Measurements from ENCODE around the gene ASXL2. TPM values are rescaled to one million over a fixed set of nuclear protein-coding genes. Genes with fewer than 3 reads are reported as not detected.
"Not testable (repeated sequence)": the region's sequence is repeated elsewhere in the genome, so short reads cannot be mapped to it uniquely, and the experiment has no call there.

Gene ASXL2
- total and polyA plus RNA-seq, 5 experiments from 2014 or later, result 7.6 to 62.2 (median 11.2) TPM

GRCh38 chr2:25710750-25711149 lies 167.5 kb downstream of the ASXL2 start:
- peaks cover 0 to 3% (median 0%) of the 10 kb centered on the region in 9 donors for H3K9me3 Mint-ChIP-seq
- H3K27me3 Mint-ChIP-seq, result peaks cover 5 to 44% (median 20%) of the 10 kb centered on the region in 5 donors
- H3K4me1 Mint-ChIP-seq, result peaks cover 6 to 18% (median 11%) of the 10 kb centered on the region in 4 donors
- H3K4me3 Mint-ChIP-seq, result no peak overlapping the region
- ATAC-seq (no peak), DNase-seq (no peak)
- peaks cover 2 to 4% (median 4%) of the 10 kb centered on the region in 3 donors for H3K36me3 Mint-ChIP-seq
- H3K27ac Mint-ChIP-seq, result no peak overlapping the region
- POLR2A ChIA-PET, result no interaction called here

- POLR2A ChIA-PET, result no interaction called here
- ATAC-seq (no peak), DNase-seq (no peak)
- Mint-ChIP-seq H3K27ac (no peak overlapping the region), H3K27me3 (peaks cover 5 to 44% (median 20%) of the 10 kb centered on the region in 5 donors), H3K4me1 (peaks cover 6 to 18% (median 11%) of the 10 kb centered on the region in 4 donors), H3K9me3 (peaks cover 0 to 3% (median 0%) of the 10 kb centered on the region in 9 donors), H3K36me3 (peaks cover 2 to 4% (median 4%) of the 10 kb centered on the region in 3 donors), H3K4me3 (no peak overlapping the region)
Measured at GRCh38 chr2:25709349-25709748, 168.9 kb downstream of the ASXL2 start.

GRCh38 chr2:25707927-25708590 lies 170.2 kb downstream of the ASXL2 start:
- peaks cover 6 to 18% (median 11%) of the 10 kb centered on the region in 4 donors for H3K4me1 Mint-ChIP-seq

GRCh38 chr2:25705575-25705974 lies 172.7 kb downstream of the ASXL2 start:
- ATAC-seq, H3K4me3 Mint-ChIP-seq, POLR2A ChIA-PET, DNase-seq, H3K9me3 Mint-ChIP-seq, H3K27ac Mint-ChIP-seq, H3K36me3 Mint-ChIP-seq, H3K4me1 Mint-ChIP-seq: not testable (repeated sequence)
- H3K27me3 Mint-ChIP-seq, result peaks cover 4 to 24% (median 13%) of the 10 kb centered on the region in 5 donors

More at GRCh38 chr2:25707927-25708590, 170.2 kb downstream of the ASXL2 start:
- Mint-ChIP-seq H3K27ac (peak overlapping the region in 1 of 10 donors; percentile 57), H3K4me3 (no peak overlapping the region), H3K27me3 (peaks cover 5 to 43% (median 20%) of the 10 kb centered on the region in 5 donors), H3K9me3 (peaks cover 0 to 1% (median 0%) of the 10 kb centered on the region in 9 donors), H3K36me3 (peaks cover 2 to 4% (median 4%) of the 10 kb centered on the region in 3 donors)
- ATAC-seq (no peak), DNase-seq (no peak)
- POLR2A ChIA-PET, result no interaction called here

GRCh38 chr2:25701801-25702200 lies 176.5 kb downstream of the ASXL2 start:
- Mint-ChIP-seq H3K36me3 (no peaks in the 10 kb centered on the region), H3K4me3 (no peak overlapping the region), H3K27ac (peak overlapping the region in 2 of 10 donors; percentile 34 to 61), H3K27me3 (peaks cover 0 to 2% (median 0%) of the 10 kb centered on the region in 5 donors), H3K4me1 (peaks cover 0 to 6% (median 3%) of the 10 kb centered on the region in 4 donors), H3K9me3 (peaks cover 0 to 1% (median 0%) of the 10 kb centered on the region in 9 donors)
- DNase-seq (no peak), ATAC-seq (no peak)
- POLR2A ChIA-PET, result no interaction called here

DNA sequence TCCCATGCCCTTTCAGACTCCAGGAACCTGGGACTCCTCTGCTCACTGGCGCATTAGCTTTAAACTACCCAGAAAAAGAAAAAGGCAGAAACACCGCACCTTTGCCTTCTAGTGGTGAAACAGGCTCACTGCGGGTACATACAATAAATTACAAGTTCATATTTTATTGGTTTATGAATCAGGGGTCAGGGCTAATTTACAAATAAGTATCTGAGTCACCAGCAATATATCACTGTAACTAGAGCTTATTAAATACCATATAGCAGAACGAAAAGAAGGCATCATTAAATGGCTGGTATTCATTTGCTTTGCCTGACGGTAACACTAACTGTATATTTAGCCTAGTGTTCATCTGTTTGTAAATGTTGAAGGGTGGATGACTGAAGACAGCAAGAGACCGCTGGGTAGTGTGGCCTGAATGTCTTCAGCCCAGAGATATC lies 178.0 kb downstream of the ASXL2 start:
- peaks cover 0 to 6% (median 3%) of the 10 kb centered on the region in 4 donors for H3K4me1 Mint-ChIP-seq
- DNase-seq (peak in 6 of 10 donors; percentile 16 to 46 (median 29)), ATAC-seq (peak; percentile 37 to 53)
- POLR2A ChIA-PET, result interaction anchor here (1.9 kb wide), 1 partner anchor 93 kb away, joined by 5 read pairs; no protein-coding TSS in a partner anchor
- peaks cover 0 to 2% (median 0%) of the 10 kb centered on the region in 5 donors for H3K27me3 Mint-ChIP-seq
- H3K27ac Mint-ChIP-seq, result no peak overlapping the region
- H3K36me3 Mint-ChIP-seq, result no peaks in the 10 kb centered on the region
- peaks cover 0 to 1% (median 0%) of the 10 kb centered on the region in 9 donors for H3K9me3 Mint-ChIP-seq
- H3K4me3 Mint-ChIP-seq, result no peak overlapping the region

DNA sequence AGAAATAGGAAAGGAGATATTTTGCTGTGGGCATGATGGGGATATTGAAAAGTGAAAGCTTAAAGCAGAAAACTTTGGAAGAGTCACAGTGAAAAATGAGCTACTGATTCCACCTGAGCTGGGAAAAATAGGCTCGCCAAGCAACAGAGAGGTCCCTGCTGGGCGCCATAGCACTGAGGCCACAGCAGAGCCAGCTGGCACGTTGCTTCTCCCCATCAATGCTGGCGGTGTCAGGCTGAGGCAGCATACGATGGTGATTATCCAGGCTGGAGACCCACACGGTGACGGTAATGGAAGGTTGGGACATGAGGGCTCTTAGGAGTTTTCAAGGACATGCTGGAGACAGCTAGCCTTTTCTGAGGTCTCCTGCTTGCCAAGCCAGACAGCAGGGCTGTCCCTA lies 179.1 kb downstream of the ASXL2 start:
- no peak overlapping the region for H3K27ac Mint-ChIP-seq
- DNase-seq (no peak), ATAC-seq (no peak)
- POLR2A ChIA-PET, result no interaction called here
- H3K4me1 Mint-ChIP-seq, result peaks cover 0 to 6% (median 3%) of the 10 kb centered on the region in 4 donors
- peaks cover 0 to 2% (median 0%) of the 10 kb centered on the region in 5 donors for H3K27me3 Mint-ChIP-seq
- H3K36me3 Mint-ChIP-seq, result no peaks in the 10 kb centered on the region
- no peaks in the 10 kb centered on the region for H3K9me3 Mint-ChIP-seq
- H3K4me3 Mint-ChIP-seq, result no peak overlapping the region

- DNase-seq, result no peak
- Mint-ChIP-seq H3K27me3 (peaks cover 0 to 2% (median 0%) of the 10 kb centered on the region in 5 donors), H3K9me3 (no peaks in the 10 kb centered on the region), H3K4me1 (peaks cover 0 to 6% (median 3%) of the 10 kb centered on the region in 4 donors), H3K36me3 (no peaks in the 10 kb centered on the region), H3K4me3 (no peak overlapping the region), H3K27ac (no peak overlapping the region)
- ATAC-seq, result no peak
- POLR2A ChIA-PET, result no interaction called here
Measured at GRCh38 chr2:25698752-25699151, 179.5 kb downstream of the ASXL2 start.

- H3K36me3 Mint-ChIP-seq, result no peaks in the 10 kb centered on the region
- POLR2A ChIA-PET, result interaction anchor here (0.5 to 0.6 kb wide), 2 partner anchors 30 to 272 kb away, joined by 3 to 4 read pairs; no protein-coding TSS in a partner anchor
- H3K27me3 Mint-ChIP-seq, result peaks cover 0 to 2% (median 0%) of the 10 kb centered on the region in 5 donors
- ATAC-seq (no peak), DNase-seq (no peak)
- no peaks in the 10 kb centered on the region for H3K9me3 Mint-ChIP-seq
- H3K27ac Mint-ChIP-seq, result no peak overlapping the region
- H3K4me1 Mint-ChIP-seq, result peaks cover 0 to 6% (median 3%) of the 10 kb centered on the region in 4 donors
- H3K4me3 Mint-ChIP-seq, result no peak overlapping the region
Measured at GRCh38 chr2:25697559-25698341, 180.5 kb downstream of the ASXL2 start.

DNA sequence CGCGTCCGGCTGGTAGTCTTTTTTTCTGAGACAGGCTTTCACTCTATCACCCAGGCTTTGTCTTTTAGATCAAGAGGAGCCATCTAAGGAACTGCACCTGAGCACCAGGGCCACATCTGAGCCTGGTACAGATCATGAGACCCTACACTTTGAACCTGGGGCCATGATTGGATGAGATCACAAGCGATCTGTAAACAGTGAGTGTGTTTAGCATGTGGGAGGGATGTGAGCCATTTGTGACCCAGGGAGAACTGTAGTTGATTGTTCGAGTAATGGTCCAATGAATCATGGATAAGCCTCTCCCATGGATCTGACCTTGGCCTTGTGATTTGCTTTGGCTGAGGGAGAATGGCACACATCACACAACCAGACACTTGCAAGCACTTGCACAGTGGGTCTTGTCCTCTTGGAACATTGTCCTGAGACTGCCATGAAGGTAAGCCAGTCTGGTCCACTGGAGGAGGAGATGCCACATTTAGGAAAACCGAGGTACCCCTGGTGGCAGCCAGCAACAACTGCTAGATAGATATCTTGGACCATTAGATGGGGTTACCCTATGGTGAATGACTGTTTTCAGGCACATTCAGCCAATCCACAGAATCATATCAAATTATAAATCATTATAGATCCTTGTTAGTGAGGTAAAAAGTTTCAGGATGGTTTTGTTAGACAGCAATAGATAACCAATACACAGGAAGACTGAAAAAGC lies 185.4 kb downstream of the ASXL2 start:
- H3K9me3 Mint-ChIP-seq, result no peaks in the 10 kb centered on the region
- no peak overlapping the region for H3K27ac Mint-ChIP-seq
- DNase-seq, result no peak
- ATAC-seq, result no peak
- no peaks in the 10 kb centered on the region for H3K36me3 Mint-ChIP-seq
- no peak overlapping the region for H3K4me3 Mint-ChIP-seq
- H3K27me3 Mint-ChIP-seq, result peaks cover 0 to 3% (median 0%) of the 10 kb centered on the region in 5 donors
- H3K4me1 Mint-ChIP-seq, result no peaks in the 10 kb centered on the region
- POLR2A ChIA-PET, result no interaction called here

DNA sequence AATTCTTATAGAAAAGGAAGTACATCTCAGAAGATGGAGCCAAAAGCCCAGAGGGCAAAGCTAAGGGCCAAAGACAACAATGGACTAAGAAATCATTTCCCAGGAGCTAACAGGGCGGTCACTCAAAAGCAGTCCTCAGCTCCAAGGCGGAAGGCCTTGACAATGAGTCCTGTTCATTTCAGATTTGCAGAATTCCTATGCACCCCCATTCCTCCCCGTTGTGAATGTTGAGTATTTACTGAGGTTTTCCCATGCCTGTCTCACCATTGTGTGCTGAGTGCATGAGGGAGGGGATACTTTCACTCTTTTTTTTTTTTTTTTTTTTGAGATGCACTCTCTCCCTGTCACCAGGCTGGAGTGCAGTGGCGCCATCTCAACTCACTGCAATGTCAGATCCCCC lies 186.1 kb downstream of the ASXL2 start:
- no peaks in the 10 kb centered on the region for H3K36me3 Mint-ChIP-seq
- H3K27ac Mint-ChIP-seq, result no peak overlapping the region
- no peaks in the 10 kb centered on the region for H3K9me3 Mint-ChIP-seq
- POLR2A ChIA-PET, result no interaction called here
- peaks cover 0 to 3% (median 0%) of the 10 kb centered on the region in 5 donors for H3K27me3 Mint-ChIP-seq
- no peaks in the 10 kb centered on the region for H3K4me1 Mint-ChIP-seq
- ATAC-seq, result no peak
- DNase-seq, result no peak
- no peak overlapping the region for H3K4me3 Mint-ChIP-seq

GRCh38 chr2:25690058-25690457 lies 188.2 kb downstream of the ASXL2 start:
- DNase-seq (no peak), ATAC-seq (no peak)
- Mint-ChIP-seq H3K4me1 (no peaks in the 10 kb centered on the region), H3K27me3 (peaks cover 0 to 3% (median 0%) of the 10 kb centered on the region in 5 donors), H3K27ac (no peak overlapping the region), H3K9me3 (no peaks in the 10 kb centered on the region), H3K4me3 (no peak overlapping the region), H3K36me3 (no peaks in the 10 kb centered on the region)
- POLR2A ChIA-PET, result no interaction called here
